ENCODE results near the gene CNOT11.
A peak's percentile ranks its signal among the peaks of the same experiment; 100 is the strongest.
"Not testable (repeated sequence)": the region's sequence is repeated elsewhere in the genome, so short reads cannot be mapped to it uniquely, and the experiment has no call there.

Gene CNOT11

DNA sequence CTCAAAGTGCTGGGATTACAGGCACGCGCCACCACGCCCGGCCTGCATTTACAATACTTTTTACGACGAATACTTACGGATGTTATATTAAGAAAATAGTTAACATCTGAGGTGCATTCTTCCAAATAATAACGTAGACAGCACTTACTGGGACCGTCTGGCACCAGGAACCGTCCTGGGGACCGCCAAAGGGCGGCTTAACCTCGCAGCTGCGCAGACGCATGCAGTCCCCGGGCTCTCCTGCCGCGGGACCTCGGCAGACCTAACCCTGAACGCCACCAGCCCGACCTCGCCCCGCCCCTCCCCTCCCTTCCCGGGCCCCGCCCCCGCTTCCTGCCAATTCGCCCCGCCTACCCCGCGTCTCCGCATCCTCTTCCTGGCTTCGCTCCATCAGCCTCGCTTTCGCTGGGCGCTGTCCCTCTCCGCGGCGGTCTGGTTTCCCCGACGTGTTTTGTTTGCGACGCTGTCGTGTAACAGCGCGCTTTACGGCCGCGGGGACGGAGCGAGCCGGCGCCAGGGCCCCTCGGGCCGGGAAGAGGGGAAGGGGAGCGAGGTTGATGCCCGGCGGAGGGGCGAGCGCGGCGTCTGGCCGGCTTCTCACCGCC lies at the start of gene CNOT11:
Gene CNOT11, plus strand, starts transcription at position 479 of the 605 bp plus-strand sequence. Its CDS starts 79 bp downstream, at position 558.
- Histone ChIP-seq H3K9me3 (ENCODE audit: control insufficient read depth, low read length) (no peaks in the 10 kb centered on the region), H3K9ac (ENCODE audit: low read length) (peak within 1 kb of the TSS; percentile 95), H3K27me3 (replicated peaks; ENCODE audit: control insufficient read depth, insufficient read depth, low read length) (no peaks in the 10 kb centered on the region), H3K36me3 (ENCODE audit: control insufficient read depth, insufficient read depth, low read length, severe bottlenecking) (no peaks in the 10 kb centered on the region), H3K4me3 (ENCODE audit: low read length) (peak within 1 kb of the TSS; percentile 96), H3K4me1 (ENCODE audit: control insufficient read depth, insufficient read depth, low read length) (peaks cover 35% of the 10 kb centered on the region)
- DNase-seq (ENCODE audit: low read depth), result peak; percentile 100

DNA sequence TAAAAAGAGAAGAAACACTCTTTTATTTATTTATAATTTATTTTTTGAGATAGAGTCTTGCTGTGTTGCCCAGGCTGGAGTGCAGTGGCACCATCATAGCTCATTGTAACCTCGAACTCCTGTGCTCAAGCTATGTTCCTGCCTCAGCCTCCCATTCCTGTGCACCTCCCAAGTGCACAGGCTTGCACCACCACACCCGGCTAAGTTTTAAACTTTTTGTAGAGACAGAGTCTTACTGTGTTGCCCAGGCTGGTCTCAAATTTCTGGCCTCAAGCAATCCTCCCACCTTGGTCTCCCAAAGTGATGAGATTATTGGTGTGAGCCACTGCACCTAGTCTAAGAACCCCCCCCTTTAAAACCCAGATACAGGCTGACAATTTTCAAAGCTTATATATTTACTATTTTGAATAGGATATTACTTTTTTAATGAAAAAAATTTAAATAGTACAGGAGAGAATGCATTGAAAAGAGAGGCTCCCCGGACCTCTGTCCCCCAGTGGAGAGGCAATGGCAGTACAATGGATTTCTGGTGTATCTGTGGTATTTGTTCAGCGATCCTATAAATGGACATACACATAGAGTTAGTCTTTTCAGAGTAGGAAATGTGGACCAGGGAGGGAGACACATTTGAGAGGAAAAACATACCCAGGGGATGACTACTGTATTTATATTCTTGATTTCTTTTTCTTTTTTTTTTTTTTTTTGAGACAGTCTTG lies 48.1 kb upstream of the CNOT11 start:
- H3K4me1 ChIP-seq (ENCODE audit: control insufficient read depth, insufficient read depth, low read length), result peaks cover 10% of the 10 kb centered on the region
- H3K36me3 ChIP-seq (ENCODE audit: control insufficient read depth, insufficient read depth, low read length, severe bottlenecking), result no peaks in the 10 kb centered on the region
- H3K27me3 ChIP-seq (replicated peaks; ENCODE audit: control insufficient read depth, insufficient read depth, low read length), result no peaks in the 10 kb centered on the region
- H3K9me3 ChIP-seq (ENCODE audit: control insufficient read depth, low read length), result no peaks in the 10 kb centered on the region
- H3K4me3 ChIP-seq (ENCODE audit: low read length), result no peak overlapping the region
- no peak overlapping the region for H3K9ac ChIP-seq (ENCODE audit: low read length)
- DNase-seq (ENCODE audit: low read depth), result peak; percentile 31

DNA sequence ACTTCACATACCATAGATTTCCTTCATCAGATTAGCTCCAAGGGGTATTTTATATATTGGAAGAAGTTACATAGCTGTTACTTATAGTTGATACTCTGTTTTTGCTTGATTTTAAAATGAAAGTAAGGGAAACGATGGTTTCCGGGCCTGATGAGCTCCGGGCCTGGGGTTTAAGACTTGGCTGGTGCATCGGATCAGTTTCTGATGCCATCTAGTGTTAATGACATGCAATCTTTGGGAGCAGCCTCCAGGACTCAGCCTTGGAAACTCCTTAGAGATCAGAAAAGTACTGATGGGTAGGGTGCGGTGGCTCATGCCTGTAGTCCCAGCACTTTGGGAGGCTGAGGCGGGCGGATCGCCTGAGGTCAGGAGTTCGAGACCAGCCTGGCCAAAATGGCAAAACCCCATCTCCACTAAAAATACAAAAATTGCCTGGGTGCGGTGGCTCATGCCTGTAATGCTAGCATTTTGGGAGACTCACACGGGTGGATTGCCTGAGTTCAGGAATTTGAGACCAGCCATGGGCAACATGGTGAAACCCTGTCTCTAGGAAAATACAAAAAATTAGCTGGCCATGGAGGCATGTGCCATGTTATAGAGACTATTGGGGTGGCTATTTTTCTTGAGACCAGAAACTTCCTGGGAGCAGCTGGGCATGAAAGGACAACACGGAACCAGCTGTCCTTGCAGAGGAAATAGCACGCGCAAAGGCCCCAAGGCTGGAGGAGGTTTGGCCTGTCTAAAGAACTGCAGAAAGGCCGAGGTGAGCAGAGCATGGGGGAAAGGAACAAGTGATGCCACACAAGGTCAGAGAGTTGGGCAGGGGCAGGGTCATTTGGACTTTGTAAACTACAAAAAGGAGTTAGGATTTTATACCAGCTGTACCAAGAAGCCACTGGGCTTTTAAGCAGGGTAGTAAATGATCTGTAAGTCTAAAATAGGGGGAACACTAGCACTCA lies 46.9 kb upstream of the CNOT11 start:
- H3K4me3 ChIP-seq (ENCODE audit: low read length), result peak overlapping the region; percentile 66
- DNase-seq (ENCODE audit: low read depth), result peak; percentile 93
- H3K9me3 ChIP-seq (ENCODE audit: control insufficient read depth, low read length), result peaks cover 7% of the 10 kb centered on the region
- H3K9ac ChIP-seq (ENCODE audit: low read length), result peak overlapping the region; percentile 80
- no peaks in the 10 kb centered on the region for H3K36me3 ChIP-seq (ENCODE audit: control insufficient read depth, insufficient read depth, low read length, severe bottlenecking)
- peaks cover 8% of the 10 kb centered on the region for H3K4me1 ChIP-seq (ENCODE audit: control insufficient read depth, insufficient read depth, low read length)
- no peaks in the 10 kb centered on the region for H3K27me3 ChIP-seq (replicated peaks; ENCODE audit: control insufficient read depth, insufficient read depth, low read length)

DNA sequence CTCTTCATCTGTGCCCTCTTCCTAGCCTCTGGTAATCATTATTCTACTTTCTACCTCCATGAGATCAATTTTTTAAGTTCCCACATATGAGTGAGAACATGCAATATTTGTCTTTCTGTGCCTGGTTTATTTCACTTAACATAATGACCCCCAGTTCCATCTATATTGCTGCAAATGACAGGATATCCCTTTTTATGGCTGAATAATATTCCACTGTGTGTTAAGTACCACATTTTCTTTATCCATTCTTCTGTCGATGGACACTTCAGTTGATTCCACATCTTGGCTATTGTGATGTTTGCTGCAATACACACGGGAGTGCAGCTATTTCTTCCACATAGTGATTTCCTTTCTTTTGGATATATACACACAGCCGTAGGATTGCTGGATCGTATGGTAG lies 43.9 kb upstream of the CNOT11 start:
- no peak for DNase-seq (ENCODE audit: low read depth)
- Histone ChIP-seq H3K4me1 (ENCODE audit: control insufficient read depth, insufficient read depth, low read length) (peaks cover 5% of the 10 kb centered on the region), H3K9me3 (ENCODE audit: control insufficient read depth, low read length) (peaks cover 7% of the 10 kb centered on the region), H3K36me3 (ENCODE audit: control insufficient read depth, insufficient read depth, low read length, severe bottlenecking) (no peaks in the 10 kb centered on the region), H3K27me3 (replicated peaks; ENCODE audit: control insufficient read depth, insufficient read depth, low read length) (no peaks in the 10 kb centered on the region), H3K4me3 (ENCODE audit: low read length) (no peak overlapping the region), H3K9ac (ENCODE audit: low read length) (no peak overlapping the region)

DNA sequence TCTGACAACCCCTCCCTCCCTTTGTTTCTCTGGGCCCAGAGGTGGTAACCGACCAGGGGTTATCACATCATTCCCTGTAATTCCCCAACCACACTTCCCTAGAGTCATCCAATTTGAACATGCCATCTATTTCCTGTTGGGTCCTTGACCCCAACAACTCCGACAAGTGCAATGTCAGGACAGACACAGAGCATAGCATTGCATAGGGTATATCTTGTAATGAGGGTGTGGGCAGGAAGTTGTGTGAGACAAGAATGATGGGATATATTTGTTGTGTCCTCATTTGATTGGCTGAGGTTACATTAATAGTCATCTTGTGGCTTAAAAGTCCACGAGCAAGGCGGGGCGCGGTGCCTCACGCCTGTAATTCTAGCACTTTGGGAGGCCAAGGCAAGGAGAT lies 33.4 kb upstream of the CNOT11 start:
- Histone ChIP-seq H3K4me3 (ENCODE audit: low read length) (no peak overlapping the region), H3K9me3 (ENCODE audit: control insufficient read depth, low read length) (no peaks in the 10 kb centered on the region)
- no peak for DNase-seq (ENCODE audit: low read depth)

DNA sequence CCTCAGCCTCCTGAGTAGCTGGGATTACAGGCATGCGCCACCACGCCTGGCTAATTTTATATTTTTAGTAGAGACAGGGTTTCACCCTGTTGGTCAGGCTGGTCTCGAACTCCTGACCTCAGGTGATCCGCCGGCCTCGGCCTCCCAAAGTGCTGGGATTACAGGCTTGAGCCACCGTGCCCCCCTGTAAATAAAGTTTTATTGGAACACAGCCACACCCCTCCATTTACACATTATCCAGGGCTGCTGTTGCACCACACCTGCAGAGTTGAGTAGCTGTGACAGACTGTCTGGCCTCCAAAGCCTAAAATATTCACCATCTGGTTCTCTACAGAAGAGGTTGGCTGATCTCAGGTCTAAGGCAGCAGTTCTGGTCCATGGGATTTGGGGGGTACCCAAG lies 32.6 kb upstream of the CNOT11 start:
- not testable (repeated sequence) for H3K4me1 ChIP-seq (ENCODE audit: control insufficient read depth, insufficient read depth, low read length); H3K9ac ChIP-seq (ENCODE audit: low read length); DNase-seq (ENCODE audit: low read depth); H3K36me3 ChIP-seq (ENCODE audit: control insufficient read depth, insufficient read depth, low read length, severe bottlenecking); H3K4me3 ChIP-seq (ENCODE audit: low read length); H3K27me3 ChIP-seq (replicated peaks; ENCODE audit: control insufficient read depth, insufficient read depth, low read length); H3K9me3 ChIP-seq (ENCODE audit: control insufficient read depth, low read length)

More for the DNA sequence above, 33.4 kb upstream of the CNOT11 start:
- H3K27me3 ChIP-seq (replicated peaks; ENCODE audit: control insufficient read depth, insufficient read depth, low read length), result no peaks in the 10 kb centered on the region
- no peak overlapping the region for H3K9ac ChIP-seq (ENCODE audit: low read length)
- no peaks in the 10 kb centered on the region for H3K36me3 ChIP-seq (ENCODE audit: control insufficient read depth, insufficient read depth, low read length, severe bottlenecking)
- no peaks in the 10 kb centered on the region for H3K4me1 ChIP-seq (ENCODE audit: control insufficient read depth, insufficient read depth, low read length)

DNA sequence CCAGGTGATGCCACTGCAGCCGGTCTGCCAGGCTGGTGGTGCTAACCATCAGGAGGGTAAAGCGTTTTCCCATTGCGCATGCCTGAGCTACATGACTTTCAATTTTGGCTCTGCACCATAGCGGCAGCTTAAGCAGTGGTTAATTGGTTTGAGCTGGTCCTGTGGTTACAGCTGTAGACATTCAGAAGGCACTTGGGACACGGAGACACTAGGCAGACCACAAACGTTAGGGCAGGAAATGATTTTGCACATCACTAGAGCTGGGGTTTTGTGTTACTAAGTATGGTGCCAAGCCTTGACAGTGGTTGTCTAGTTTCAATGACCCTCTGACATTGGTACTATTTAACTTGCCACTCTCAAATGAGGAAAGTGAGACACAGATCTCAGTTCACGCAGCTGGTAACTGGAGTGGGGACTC lies 28.9 kb upstream of the CNOT11 start:
- no peaks in the 10 kb centered on the region for H3K36me3 ChIP-seq (ENCODE audit: control insufficient read depth, insufficient read depth, low read length, severe bottlenecking)
- H3K4me1 ChIP-seq (ENCODE audit: control insufficient read depth, insufficient read depth, low read length), result no peaks in the 10 kb centered on the region
- peak; percentile 5 for DNase-seq (ENCODE audit: low read depth)
- no peaks in the 10 kb centered on the region for H3K9me3 ChIP-seq (ENCODE audit: control insufficient read depth, low read length)
- H3K4me3 ChIP-seq (ENCODE audit: low read length), result no peak overlapping the region
- no peak overlapping the region for H3K9ac ChIP-seq (ENCODE audit: low read length)
- H3K27me3 ChIP-seq (replicated peaks; ENCODE audit: control insufficient read depth, insufficient read depth, low read length), result no peaks in the 10 kb centered on the region

DNA sequence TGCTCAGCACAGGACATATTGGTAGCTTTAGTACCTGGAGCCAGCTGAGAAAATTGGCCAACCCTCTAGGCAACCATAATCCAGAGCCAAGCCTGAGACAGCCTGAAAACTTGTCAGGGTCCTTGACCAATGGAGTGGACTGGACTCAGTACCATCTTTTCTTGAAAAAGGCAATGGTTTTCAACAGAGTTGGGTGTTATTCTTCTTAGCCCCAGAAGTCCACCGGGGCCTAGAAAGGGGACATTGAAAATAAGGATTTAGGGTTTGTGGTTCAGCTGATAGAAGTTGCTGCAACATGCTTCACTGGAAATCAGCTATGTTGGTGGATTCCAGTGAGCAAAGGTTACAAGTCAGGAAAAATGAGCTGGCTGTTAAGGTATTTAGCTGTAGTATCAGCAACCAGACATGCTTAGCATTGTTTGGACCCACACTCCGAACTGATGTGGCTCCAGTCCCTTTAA lies 22.1 kb upstream of the CNOT11 start:
- Histone ChIP-seq H3K9me3 (ENCODE audit: control insufficient read depth, low read length) (no peaks in the 10 kb centered on the region), H3K36me3 (ENCODE audit: control insufficient read depth, insufficient read depth, low read length, severe bottlenecking) (no peaks in the 10 kb centered on the region), H3K4me1 (ENCODE audit: control insufficient read depth, insufficient read depth, low read length) (peaks cover 8% of the 10 kb centered on the region), H3K4me3 (ENCODE audit: low read length) (no peak overlapping the region), H3K27me3 (replicated peaks; ENCODE audit: control insufficient read depth, insufficient read depth, low read length) (no peaks in the 10 kb centered on the region), H3K9ac (ENCODE audit: low read length) (no peak overlapping the region)
- DNase-seq (ENCODE audit: low read depth), result peak; percentile 71

DNA sequence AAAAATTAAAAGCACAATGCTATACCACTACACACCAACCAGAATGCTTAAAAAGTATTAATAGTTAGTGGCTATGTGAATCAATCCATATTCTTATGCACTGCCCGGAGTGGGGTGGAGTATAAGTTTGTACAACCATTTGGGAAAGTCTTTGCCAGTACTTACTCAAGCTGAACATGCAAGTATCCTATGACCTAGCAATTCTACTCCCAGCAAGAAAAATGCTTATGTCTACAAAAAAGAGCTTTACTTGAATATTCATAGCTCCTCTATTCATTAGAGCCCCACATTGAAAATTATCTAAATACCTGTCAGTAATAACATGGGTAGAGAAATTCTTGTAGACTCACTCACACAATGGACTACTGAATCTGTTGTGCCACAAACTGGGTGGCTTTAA lies 21.4 kb upstream of the CNOT11 start:
- H3K4me3 ChIP-seq (ENCODE audit: low read length), result no peak overlapping the region
- peak; percentile 25 for DNase-seq (ENCODE audit: low read depth)
- H3K9ac ChIP-seq (ENCODE audit: low read length), result no peak overlapping the region
- no peaks in the 10 kb centered on the region for H3K9me3 ChIP-seq (ENCODE audit: control insufficient read depth, low read length)
- no peaks in the 10 kb centered on the region for H3K36me3 ChIP-seq (ENCODE audit: control insufficient read depth, insufficient read depth, low read length, severe bottlenecking)
- peaks cover 8% of the 10 kb centered on the region for H3K4me1 ChIP-seq (ENCODE audit: control insufficient read depth, insufficient read depth, low read length)
- no peaks in the 10 kb centered on the region for H3K27me3 ChIP-seq (replicated peaks; ENCODE audit: control insufficient read depth, insufficient read depth, low read length)

DNA sequence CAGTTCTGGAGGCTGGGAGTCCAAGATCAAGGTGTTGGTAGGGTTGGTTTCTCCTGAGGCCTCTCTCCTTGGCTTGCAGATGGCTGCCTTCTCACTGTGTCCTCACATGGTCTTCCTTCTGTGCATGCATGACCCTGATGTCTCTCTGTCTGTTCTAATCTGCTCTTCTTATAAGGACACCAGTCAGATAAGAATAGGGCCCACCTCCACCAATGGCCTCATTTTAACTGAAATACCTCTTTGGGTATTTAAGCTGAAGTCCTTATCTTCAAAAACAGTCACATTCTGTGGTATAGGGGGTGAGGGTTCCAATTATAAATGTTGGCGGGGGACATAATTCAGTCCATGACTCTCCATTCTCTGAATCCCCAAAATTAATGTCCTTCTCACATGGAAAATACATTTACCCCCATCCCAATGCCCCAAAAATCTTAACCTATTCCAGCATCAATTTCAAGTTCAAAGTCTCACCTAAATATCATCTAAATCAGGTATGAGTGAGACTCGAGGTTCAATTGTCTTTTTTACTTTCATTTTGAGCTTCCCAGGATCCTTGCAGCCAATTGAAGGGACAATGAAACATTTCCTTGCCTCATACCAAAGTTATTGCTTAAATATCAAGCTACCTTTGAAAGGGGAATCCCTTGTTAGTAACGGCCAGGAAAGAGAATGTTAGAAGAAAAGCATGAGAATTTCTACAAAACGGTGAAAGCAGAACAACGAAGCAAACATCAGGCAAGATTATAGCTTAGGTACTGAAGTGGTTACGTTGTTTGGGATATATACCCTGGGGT lies 20.6 kb upstream of the CNOT11 start:
- H3K4me3 ChIP-seq (ENCODE audit: low read length), result no peak overlapping the region
- DNase-seq (ENCODE audit: low read depth), result no peak
- no peak overlapping the region for H3K9ac ChIP-seq (ENCODE audit: low read length)
- no peaks in the 10 kb centered on the region for H3K36me3 ChIP-seq (ENCODE audit: control insufficient read depth, insufficient read depth, low read length, severe bottlenecking)
- H3K9me3 ChIP-seq (ENCODE audit: control insufficient read depth, low read length), result no peaks in the 10 kb centered on the region
- H3K27me3 ChIP-seq (replicated peaks; ENCODE audit: control insufficient read depth, insufficient read depth, low read length), result no peaks in the 10 kb centered on the region
- H3K4me1 ChIP-seq (ENCODE audit: control insufficient read depth, insufficient read depth, low read length), result peaks cover 8% of the 10 kb centered on the region
